Lower leg skin (tissue), 3 donors: ENCODE results near the gene PLCG2.

Experiments
- CTCF ChIP-seq, 3 donors: fragments of 450-650 bp; IDR thresholded peaks; one replicate each; pipeline ENCODE4 v1.5.1; 2016; ENCODE audit warnings: antibody characterized with exemption in 3 of 3, mild to moderate bottlenecking in 3 of 3, moderate library complexity in 2 of 3
- POLR2A ChIP-seq, 2 donors: fragments of 450-650 bp; IDR thresholded peaks; one replicate each; pipeline ENCODE4 v1.6.1; 2016 to 2017; ENCODE audit warnings: antibody characterized with exemption in 2 of 2, mild to moderate bottlenecking in 1 of 2, moderate library complexity in 1 of 2

- no peak for TF ChIP-seq CTCF (IDR thresholded peaks at IDR 0.05)
- no peak for TF ChIP-seq POLR2A (IDR thresholded peaks at IDR 0.05)
Observed at GRCh38 chr16:81744911-81745310, 34.2 kb upstream of the PLCG2 start.
